ENCODE data around the gene TRIM41. TPM values are rescaled to one million over a fixed set of nuclear protein-coding genes. Genes with fewer than 3 reads are reported as not detected.

Gene TRIM41
- total and polyA plus RNA-seq, 2 of the 13 experiments (the other 11 are each of a cell fraction or from before 2014, with no cell fraction given), result 10.2 to 16.7 TPM

- peak; percentile 72 for TF ChIP-seq ZNF574 (CRISPR knock-in tag; IDR thresholded peaks at IDR 0.05)
- no peak for TF ChIP-seq KAT2B (IDR thresholded peaks at IDR 0.05; ENCODE audit: borderline replicate concordance, low read depth, low read length)
- no peak for TF ChIP-seq FOSL2 (CRISPR knock-in tag; IDR thresholded peaks at IDR 0.05)
- no peak for TF ChIP-seq JUNB (CRISPR knock-in tag; IDR thresholded peaks at IDR 0.05; ENCODE audit: borderline replicate concordance)
- no peak for TF ChIP-seq SP1 (IDR thresholded peaks at IDR 0.05)
- TF ChIP-seq SP1 (CRISPR knock-in tag; IDR thresholded peaks at IDR 0.05), result peak; percentile 78
- TF ChIP-seq POLR2AphosphoS2 (IDR thresholded peaks at IDR 0.05; ENCODE audit: low read depth, low read length), result no peak
- TF ChIP-seq ATF7 (IDR thresholded peaks at IDR 0.05), result no peak
- no peak for TF ChIP-seq ATF7 (CRISPR knock-in tag; IDR thresholded peaks at IDR 0.05)
- no peak for TF ChIP-seq NFE2L2 (IDR thresholded peaks at IDR 0.05; ENCODE audit: low read length)
- TF ChIP-seq ZNF44 (CRISPR knock-in tag; IDR thresholded peaks at IDR 0.05), result no peak; the same call in 1 of the 2 replicates
- TF ChIP-seq RBAK (CRISPR knock-in tag; IDR thresholded peaks at IDR 0.05), result no peak
- peak; percentile 41; the same call in 1 of the 2 replicates for TF ChIP-seq HMGXB3 (CRISPR knock-in tag; IDR thresholded peaks at IDR 0.05; ENCODE audit: borderline replicate concordance)
- TF ChIP-seq MTA3 (CRISPR knock-in tag; IDR thresholded peaks at IDR 0.05), result no peak
- no peak for TF ChIP-seq CBX1 (IDR thresholded peaks at IDR 0.05; ENCODE audit: low read depth)
- no peak for TF ChIP-seq TCF7 (IDR thresholded peaks at IDR 0.05; ENCODE audit: low read depth)
- TF ChIP-seq ZNF431 (CRISPR knock-in tag; IDR thresholded peaks at IDR 0.05; ENCODE audit: borderline replicate concordance, low read depth), result no peak; the same call in 1 of the 2 replicates
- peak; percentile 84 for TF ChIP-seq MEIS1 (CRISPR knock-in tag; IDR thresholded peaks at IDR 0.05; ENCODE audit: borderline replicate concordance)
- TF ChIP-seq ATF6 (CRISPR knock-in tag; conservative IDR thresholded peaks at IDR 0.05), result no peak
- TF ChIP-seq SAFB2 (CRISPR knock-in tag; IDR thresholded peaks at IDR 0.05; ENCODE audit: borderline replicate concordance, low read depth), result no peak
- peak in 1 of 2 experiments; percentile 25; a peak in 2 of 4 replicates for TF ChIP-seq KLF16 (CRISPR knock-in tag; IDR thresholded peaks at IDR 0.05)
- TF ChIP-seq SIN3A (IDR thresholded peaks at IDR 0.05; ENCODE audit: borderline replicate concordance, low read depth, low read length), result peak; percentile 61; the same call in 1 of the 2 replicates
Observed at GRCh38 chr5:181246276-181247049, 23.4 kb downstream of the TRIM41 start (continued).
